AG04450 (cell line): ENCODE results near the gene KLF2. TPM values are rescaled to one million over a fixed set of nuclear protein-coding genes. Genes with fewer than 3 reads are reported as not detected.

Experiments used
- CTCF ChIA-PET: fragments of 300-600, 350-600 bp; formaldehyde crosslinking; extraction: SDS; loops from one replicate; lab custom pipeline; 2022; ENCODE audit warnings: antibody characterized with exemption, inconsistent platforms; lab: Charles Lee
- POLR2A ChIA-PET: fragments of 350-600 bp; formaldehyde crosslinking; extraction: SDS; loops from one replicate; lab custom pipeline; 2021; ENCODE audit warnings: antibody characterized with exemption, inconsistent platforms; lab: Yijun Ruan, JAX
- DNase-seq: peaks from one replicate; pipeline ENCODE4 v3.0.0-alpha.2; 2011; ENCODE audit warnings: low read depth, low spot score
- H3K27ac ChIP-seq: one replicate; pipeline ENCODE4 v1.5.1; 2012; ENCODE audit warnings: low read depth, low read length, control low read depth
- H3K27me3 ChIP-seq: one replicate; pipeline ENCODE4 v1.6.0; 2012; ENCODE audit warnings: low read length; ENCODE audit not compliant: control insufficient read depth, insufficient read depth
- H3K4me3 ChIP-seq: 2 replicates; pipeline ENCODE4 v1.5.1; 2011; ENCODE audit warnings: mild to moderate bottlenecking, low read depth, low read length, control low read depth
- H3K9me3 ChIP-seq: 2 replicates; pipeline ENCODE4 v1.5.1; 2012; ENCODE audit warnings: low read length; ENCODE audit not compliant: control insufficient read depth, insufficient read depth
- CTCF ChIP-seq: IDR thresholded peaks from 2 replicates; pipeline ENCODE4 v1.5.1; 2011; ENCODE audit warnings: low read depth, low read length, control low read depth, inconsistent platforms
- polyA plus RNA-seq: library from polyadenylated mRNA; depleted of rRNA; stranded (reverse); fragments of >200 nt; gene quantifications from 2 replicates; pipeline ENCODE4 v1.2.3, GENCODE V29; 2011

KLF2 gene
- polyA plus RNA-seq, 1 experiment, result 0.60 TPM

GRCh38 chr19:16371540-16371986 is 46.9 kb downstream of the KLF2 start:
- ChIA-PET POLR2A (interaction anchor here (1.4 kb wide), 1 partner anchor 55 kb away, joined by 3 read pairs; no protein-coding TSS in a partner anchor), CTCF (interaction anchor here (0.6 to 1.7 kb wide), 3 partner anchors 11 to 123 kb away, joined by 3 to 5 read pairs (median 4); no protein-coding TSS in a partner anchor)
- no peak for TF ChIP-seq CTCF
- Histone ChIP-seq H3K27ac (peak overlapping the region; percentile 21), H3K27me3 (no peaks in the 10 kb centered on the region), H3K9me3 (no peaks in the 10 kb centered on the region), H3K4me3 (no peak overlapping the region)
- no peak for DNase-seq

- no peaks in the 10 kb centered on the region; the same call in 1 of the 2 replicates for H3K9me3 ChIP-seq
- no peak for DNase-seq
- H3K27ac ChIP-seq, result no peak overlapping the region
- no peak overlapping the region for H3K4me3 ChIP-seq
- ChIA-PET CTCF (interaction anchor here (0.6 to 2.4 kb wide), 6 partner anchors 10 to 125 kb away, joined by 3 to 15 read pairs (median 4); no protein-coding TSS in a partner anchor), POLR2A (interaction anchor here (1.4 kb wide), 1 partner anchor 56 kb away, joined by 3 read pairs; no protein-coding TSS in a partner anchor)
- TF ChIP-seq CTCF, result no peak
- H3K27me3 ChIP-seq, result no peaks in the 10 kb centered on the region
Measured at GRCh38 chr19:16372065-16372915, 47.7 kb downstream of the KLF2 start.

GRCh38 chr19:16373079-16373478 is 48.5 kb downstream of the KLF2 start:
- ChIA-PET POLR2A (interaction anchor here (0.6 to 1.3 kb wide), 3 partner anchors 43 to 125 kb away, joined by 3 to 5 read pairs (median 4); partner anchors contain the start of gene KLF2), CTCF (interaction anchor here (1.0 to 2.4 kb wide), 3 partner anchors 10 to 126 kb away, joined by 3 to 15 read pairs (median 4); no protein-coding TSS in a partner anchor)
- Histone ChIP-seq H3K27ac (peak overlapping the region; percentile 65), H3K27me3 (no peaks in the 10 kb centered on the region), H3K4me3 (no peak overlapping the region), H3K9me3 (no peaks in the 10 kb centered on the region; the same call in 1 of the 2 replicates)
- DNase-seq, result no peak
- no peak for TF ChIP-seq CTCF

GRCh38 chr19:16373532-16373931 is 48.9 kb downstream of the KLF2 start:
- Histone ChIP-seq H3K9me3 (no peaks in the 10 kb centered on the region; the same call in 1 of the 2 replicates), H3K4me3 (no peak overlapping the region), H3K27ac (peak overlapping the region; percentile 65), H3K27me3 (no peaks in the 10 kb centered on the region)
- ChIA-PET CTCF (interaction anchor here (0.5 to 2.4 kb wide), 4 partner anchors 9 to 126 kb away, joined by 3 to 15 read pairs (median 4); no protein-coding TSS in a partner anchor), POLR2A (interaction anchor here (0.6 to 1.3 kb wide), 3 partner anchors 43 to 125 kb away, joined by 3 to 5 read pairs (median 4); partner anchors contain the start of gene KLF2)
- no peak for TF ChIP-seq CTCF
- DNase-seq, result peak; percentile 57
